Neutrophil (primary cell): ENCODE measurements around the gene TMEM250.

Experiments used
- H3K27ac ChIP-seq: fragments of 200-600 bp; sonication (generic); 2 replicates; pipeline ENCODE4 v1.5.1; 2016; ENCODE audit warnings: mild to moderate bottlenecking, moderate library complexity
- H3K27me3 ChIP-seq: fragments of 200-600 bp; sonication (generic); 2 replicates; pipeline ENCODE4 v1.6.0; 2016; ENCODE audit warnings: mild to moderate bottlenecking
- H3K36me3 ChIP-seq: fragments of 200-600 bp; sonication (generic); 2 replicates; pipeline ENCODE4 v1.5.1; 2017
- H3K4me1 ChIP-seq, 2 experiments: fragments of 200-600 bp in 1 of 2; sonication (generic) in 1 of 2; 1 replicate in 1 of 2; 2 replicates in 1 of 2; pipeline versions ENCODE4 v1.5.1 to v1.6.1; 2013 to 2016; ENCODE audit warnings: low read depth in 1 of 2, low read length in 1 of 2, mild to moderate bottlenecking in 1 of 2, moderate library complexity in 1 of 2; ENCODE audit not compliant: control insufficient read depth in 1 of 2, insufficient read depth in 1 of 2
- H3K4me3 ChIP-seq, 2 experiments: fragments of 200-600 bp in 1 of 2; sonication (generic) in 1 of 2; 1 replicate in 1 of 2; 2 replicates in 1 of 2; pipeline ENCODE4 v1.5.1; 2013 to 2016; ENCODE audit warnings: low read depth in 1 of 2, low read length in 1 of 2, mild to moderate bottlenecking in 1 of 2, moderate library complexity in 1 of 2
- H3K9me3 ChIP-seq: fragments of 200-600 bp; sonication (generic); 2 replicates; pipeline ENCODE4 v1.5.1; 2016
- TF ChIP-seq, protein P1 (sequence below): fragments of 200-600 bp; sonication (generic); IDR thresholded peaks from 2 replicates; pipeline ENCODE4 v1.5.1; 2016; ENCODE audit warnings: antibody characterized with exemption

Gene TMEM250, protein sequence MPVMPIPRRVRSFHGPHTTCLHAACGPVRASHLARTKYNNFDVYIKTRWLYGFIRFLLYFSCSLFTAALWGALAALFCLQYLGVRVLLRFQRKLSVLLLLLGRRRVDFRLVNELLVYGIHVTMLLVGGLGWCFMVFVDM

DNA sequence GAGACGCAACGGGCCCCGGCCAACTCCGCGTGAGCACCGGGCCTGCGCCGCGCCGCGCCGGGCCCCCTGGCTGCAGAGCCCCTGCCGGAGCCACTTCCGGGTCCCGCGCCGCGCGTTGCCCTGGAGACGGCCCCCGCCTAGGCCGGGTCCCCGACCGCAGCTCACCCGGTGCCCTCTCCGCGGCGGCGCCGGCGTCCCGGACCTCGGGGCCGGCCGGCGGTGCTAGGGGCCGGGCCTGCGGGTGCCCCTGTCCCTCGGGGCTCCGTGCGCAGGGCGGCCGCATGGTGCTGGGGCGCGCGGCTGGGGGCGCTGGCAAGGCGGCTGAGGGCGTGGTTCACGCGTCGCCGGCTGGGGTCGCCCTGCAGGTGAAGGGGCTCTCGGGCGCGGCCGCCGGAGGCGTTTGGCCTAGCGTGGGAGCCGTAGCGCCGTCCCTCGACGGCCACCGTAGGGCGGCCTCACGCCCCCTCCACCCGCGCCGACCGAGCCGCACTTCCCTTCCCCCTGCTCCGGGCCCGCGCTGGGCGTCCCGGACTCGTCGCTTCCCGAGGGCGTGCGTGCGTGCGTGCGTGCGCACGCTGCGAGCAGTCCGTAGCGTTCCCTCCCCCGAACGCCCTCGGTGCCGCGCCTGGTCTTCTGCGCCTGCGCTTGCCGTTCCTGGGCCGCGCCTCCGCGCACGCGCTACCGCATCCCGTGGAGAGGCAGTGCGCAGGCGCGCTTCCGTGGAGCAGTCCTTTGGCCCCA, at the start of gene TMEM250:
TMEM250 (minus strand) TSS at position 556 of the 741 bp plus-strand sequence. CDS start 1,975 bp downstream, outside the sequence.
- TF ChIP-seq, protein P1, sequence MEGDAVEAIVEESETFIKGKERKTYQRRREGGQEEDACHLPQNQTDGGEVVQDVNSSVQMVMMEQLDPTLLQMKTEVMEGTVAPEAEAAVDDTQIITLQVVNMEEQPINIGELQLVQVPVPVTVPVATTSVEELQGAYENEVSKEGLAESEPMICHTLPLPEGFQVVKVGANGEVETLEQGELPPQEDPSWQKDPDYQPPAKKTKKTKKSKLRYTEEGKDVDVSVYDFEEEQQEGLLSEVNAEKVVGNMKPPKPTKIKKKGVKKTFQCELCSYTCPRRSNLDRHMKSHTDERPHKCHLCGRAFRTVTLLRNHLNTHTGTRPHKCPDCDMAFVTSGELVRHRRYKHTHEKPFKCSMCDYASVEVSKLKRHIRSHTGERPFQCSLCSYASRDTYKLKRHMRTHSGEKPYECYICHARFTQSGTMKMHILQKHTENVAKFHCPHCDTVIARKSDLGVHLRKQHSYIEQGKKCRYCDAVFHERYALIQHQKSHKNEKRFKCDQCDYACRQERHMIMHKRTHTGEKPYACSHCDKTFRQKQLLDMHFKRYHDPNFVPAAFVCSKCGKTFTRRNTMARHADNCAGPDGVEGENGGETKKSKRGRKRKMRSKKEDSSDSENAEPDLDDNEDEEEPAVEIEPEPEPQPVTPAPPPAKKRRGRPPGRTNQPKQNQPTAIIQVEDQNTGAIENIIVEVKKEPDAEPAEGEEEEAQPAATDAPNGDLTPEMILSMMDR, result peak; percentile 59
- H3K36me3 ChIP-seq, result peaks cover 26% of the 10 kb centered on the region
- H3K9me3 ChIP-seq, result no peaks in the 10 kb centered on the region

DNA sequence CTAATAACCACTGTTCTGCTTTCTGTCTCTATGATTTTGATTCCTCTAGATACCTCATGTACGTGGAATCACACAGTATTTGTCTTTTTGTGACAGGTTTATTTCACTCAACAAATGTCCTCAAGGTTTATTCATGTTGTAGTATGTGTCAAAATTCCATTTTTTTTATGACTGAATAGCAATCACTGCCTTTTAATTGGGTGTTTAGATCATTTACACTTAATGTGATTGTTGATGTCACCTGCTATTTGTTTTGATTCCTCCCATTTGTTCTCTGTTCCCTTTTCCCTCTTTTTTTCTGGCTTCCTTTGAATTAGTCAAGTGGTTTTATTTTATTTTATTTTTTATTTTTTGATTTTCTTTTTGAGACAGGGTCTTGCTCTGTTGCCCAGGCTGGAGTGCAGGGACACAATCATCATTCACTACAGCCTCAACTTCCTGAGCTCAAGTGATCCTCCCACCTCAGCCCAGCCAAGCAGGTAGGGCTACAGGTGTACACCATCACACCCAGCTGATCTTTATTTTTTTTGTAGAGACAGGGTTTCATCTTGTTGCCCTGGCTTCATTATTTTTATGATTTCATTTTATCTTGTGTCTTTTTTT, 44.7 kb upstream of the TMEM250 start:
- Histone ChIP-seq H3K36me3 (no peaks in the 10 kb centered on the region), H3K9me3 (no peaks in the 10 kb centered on the region), H3K27me3 (no peaks in the 10 kb centered on the region), H3K27ac (no peak overlapping the region), H3K4me3 (no peak overlapping the region), H3K4me1 (no peaks in the 10 kb centered on the region)
- TF ChIP-seq, protein P1, result no peak

More for the DNA sequence above, at the start of gene TMEM250:
- H3K4me1 ChIP-seq, result peaks cover 17 to 29% of the 10 kb centered on the region in 2 experiments
- peak within 1 kb of the TSS; percentile 75 to 78 for H3K4me3 ChIP-seq
- H3K27ac ChIP-seq, result peak within 1 kb of the TSS; percentile 90
- peaks cover 15% of the 10 kb centered on the region for H3K27me3 ChIP-seq

DNA sequence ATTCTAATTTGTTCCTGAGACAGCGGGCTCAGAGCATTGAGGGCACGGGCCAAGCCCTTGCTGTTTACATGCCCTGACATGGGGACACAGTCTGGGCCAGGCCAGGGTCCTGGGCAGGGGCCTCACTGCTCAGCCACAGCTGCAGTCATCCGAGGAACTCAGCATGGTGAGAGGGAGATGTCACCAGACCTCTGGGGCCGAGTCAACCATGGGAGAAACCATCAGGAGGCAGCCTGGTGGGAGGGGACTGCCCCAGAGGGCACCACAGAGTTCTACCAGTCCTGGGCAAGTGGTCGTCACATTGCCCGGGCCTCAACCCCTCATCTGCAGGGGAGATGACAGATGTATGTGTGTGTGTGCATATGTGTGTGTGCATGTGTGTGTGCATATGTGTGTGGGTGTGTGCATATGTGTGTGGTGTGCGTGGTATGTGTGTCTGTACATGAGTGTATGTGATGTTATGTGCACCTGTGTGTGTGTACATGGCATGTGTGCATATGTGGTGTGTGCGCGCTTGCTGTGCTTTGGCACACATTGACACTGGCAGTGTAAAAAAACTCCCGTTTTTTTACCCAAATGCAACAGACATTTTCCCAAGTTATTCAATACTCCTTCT, 42.4 kb upstream of the TMEM250 start:
- H3K4me3 ChIP-seq, result no peak overlapping the region
- no peaks in the 10 kb centered on the region for H3K4me1 ChIP-seq
- H3K27ac ChIP-seq, result no peak overlapping the region
- no peaks in the 10 kb centered on the region for H3K9me3 ChIP-seq
- TF ChIP-seq, protein P1, result no peak
- H3K27me3 ChIP-seq, result peaks cover 16% of the 10 kb centered on the region
- H3K36me3 ChIP-seq, result no peaks in the 10 kb centered on the region

DNA sequence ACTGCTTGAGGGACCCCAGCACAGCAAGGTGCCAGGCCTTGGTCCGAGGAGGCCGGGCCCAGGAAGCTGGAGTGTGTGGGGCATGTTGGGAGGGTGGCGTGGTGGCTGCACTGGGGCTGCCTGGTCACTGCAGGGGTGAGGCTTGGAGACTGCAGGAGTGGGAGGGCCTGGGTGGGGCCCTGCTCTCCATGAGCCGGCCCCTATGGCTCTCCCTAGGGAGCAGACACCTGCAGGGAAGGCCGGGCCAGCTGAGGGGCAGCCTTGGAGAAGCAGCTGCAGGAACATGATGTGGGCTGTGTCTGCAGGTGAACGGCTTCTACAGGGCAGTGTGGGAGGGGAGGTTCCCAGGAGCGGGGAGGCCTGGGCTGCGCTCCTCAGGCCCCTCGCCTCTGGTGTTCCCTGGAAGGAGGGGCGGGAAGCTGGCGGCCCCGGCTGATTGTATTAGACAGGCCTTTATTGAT, 41.7 kb upstream of the TMEM250 start:
- Histone ChIP-seq H3K4me1 (no peaks in the 10 kb centered on the region), H3K36me3 (no peaks in the 10 kb centered on the region), H3K4me3 (no peak overlapping the region), H3K27me3 (peaks cover 23% of the 10 kb centered on the region), H3K27ac (no peak overlapping the region), H3K9me3 (no peaks in the 10 kb centered on the region)
- TF ChIP-seq, protein P1, result no peak

DNA sequence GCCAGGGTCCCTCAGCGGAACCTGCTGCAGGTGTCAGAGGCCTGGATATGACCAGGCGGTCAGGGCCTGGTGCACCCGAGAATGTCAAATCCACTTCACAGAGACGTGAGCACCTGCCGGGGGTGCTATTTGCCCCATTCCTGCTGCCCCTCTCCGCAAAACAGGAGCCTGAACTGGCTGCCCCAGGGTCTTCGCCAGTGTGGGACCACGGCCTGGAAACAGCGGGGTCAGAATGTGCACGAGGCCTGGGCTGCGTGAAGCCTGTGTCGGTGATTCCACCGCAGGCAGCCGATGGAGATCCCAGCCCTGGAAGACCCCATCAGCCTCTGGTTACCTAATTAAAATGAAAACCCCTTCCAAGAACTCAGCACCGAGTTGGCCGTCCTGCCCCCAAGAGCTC, 41.2 kb upstream of the TMEM250 start:
- H3K27me3 ChIP-seq, result peaks cover 29% of the 10 kb centered on the region
- H3K27ac ChIP-seq, result no peak overlapping the region
- no peak overlapping the region for H3K4me3 ChIP-seq
- H3K9me3 ChIP-seq, result no peaks in the 10 kb centered on the region
- H3K36me3 ChIP-seq, result no peaks in the 10 kb centered on the region
- no peaks in the 10 kb centered on the region for H3K4me1 ChIP-seq
- TF ChIP-seq, protein P1, result no peak
